Skeletal muscle satellite cell (primary cell): ENCODE data around the gene NCKAP5.

Experiments used
- H3K27me3 ChIP-seq: 2 replicates; pipeline ENCODE4 v1.7.0; 2013; ENCODE audit warnings: low read length; ENCODE audit not compliant: control insufficient read depth, insufficient read depth
- H3K36me3 ChIP-seq: 2 replicates; pipeline ENCODE4 v1.7.0; 2013; ENCODE audit warnings: mild to moderate bottlenecking, control low read depth, low read length; ENCODE audit not compliant: insufficient read depth
- H3K4me1 ChIP-seq: 2 replicates; pipeline ENCODE4 v1.7.0; 2013; ENCODE audit warnings: low read length; ENCODE audit not compliant: control insufficient read depth, insufficient read depth
- H3K4me2 ChIP-seq: 2 replicates; pipeline ENCODE4 v1.7.0; 2013; ENCODE audit warnings: mild to moderate bottlenecking, low read length
- H3K4me3 ChIP-seq: 2 replicates; pipeline ENCODE4 v1.7.0; 2013; ENCODE audit warnings: low read length
- H3K9ac ChIP-seq: 2 replicates; pipeline ENCODE4 v1.7.0; 2013; ENCODE audit warnings: mild to moderate bottlenecking, low read depth, low read length, moderate library complexity
- H3K9me3 ChIP-seq: replicated peaks from 2 replicates; pipeline ENCODE4 v1.7.0; 2013; ENCODE audit warnings: mild to moderate bottlenecking, control low read depth, low read length

NCKAP5 gene

GRCh38 chr2:133090358-133090757 is 477.9 kb downstream of the NCKAP5 start:
- no peaks in the 10 kb centered on the region for H3K27me3 ChIP-seq
- H3K9me3 ChIP-seq = no peaks in the 10 kb centered on the region
- no peak overlapping the region for H3K4me2 ChIP-seq
- H3K9ac ChIP-seq = no peak overlapping the region
- H3K4me3 ChIP-seq = no peak overlapping the region
- H3K36me3 ChIP-seq = no peaks in the 10 kb centered on the region
- no peaks in the 10 kb centered on the region for H3K4me1 ChIP-seq

- Histone ChIP-seq H3K4me2 (no peak overlapping the region), H3K36me3 (no peaks in the 10 kb centered on the region), H3K9me3 (no peaks in the 10 kb centered on the region), H3K9ac (no peak overlapping the region), H3K4me1 (no peaks in the 10 kb centered on the region), H3K4me3 (no peak overlapping the region), H3K27me3 (no peaks in the 10 kb centered on the region)
These were observed 482.1 kb downstream of the NCKAP5 start for GRCh38 chr2:133086176-133086575.

DNA sequence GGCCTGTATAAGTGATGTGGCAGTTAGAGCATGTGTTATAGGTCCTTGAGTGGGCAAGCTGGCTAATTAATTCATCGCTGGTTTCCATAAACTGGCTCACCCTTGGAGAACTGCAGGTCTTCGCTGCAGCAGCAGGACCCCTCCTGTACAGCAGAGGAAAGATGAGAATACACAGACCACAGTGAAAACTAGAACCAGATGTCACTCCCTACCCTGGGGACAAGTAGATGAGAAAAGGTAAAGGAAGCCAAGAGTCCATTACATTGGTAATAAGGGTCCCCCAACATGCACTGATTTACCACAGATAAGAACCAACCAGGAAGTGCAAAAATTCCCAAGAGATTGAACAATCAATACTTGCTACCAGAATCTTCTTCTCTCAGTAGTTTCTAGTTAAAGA is 482.6 kb downstream of the NCKAP5 start:
- no peak overlapping the region for H3K4me3 ChIP-seq
- H3K9me3 ChIP-seq = no peaks in the 10 kb centered on the region
- H3K4me1 ChIP-seq = no peaks in the 10 kb centered on the region
- H3K4me2 ChIP-seq = no peak overlapping the region
- H3K27me3 ChIP-seq = no peaks in the 10 kb centered on the region
- no peaks in the 10 kb centered on the region for H3K36me3 ChIP-seq
- no peak overlapping the region for H3K9ac ChIP-seq

GRCh38 chr2:133082034-133082433 is 486.2 kb downstream of the NCKAP5 start:
- H3K4me1 ChIP-seq = no peaks in the 10 kb centered on the region
- H3K27me3 ChIP-seq = no peaks in the 10 kb centered on the region
- H3K4me2 ChIP-seq = no peak overlapping the region
- H3K9me3 ChIP-seq = no peaks in the 10 kb centered on the region
- H3K9ac ChIP-seq = no peak overlapping the region
- no peak overlapping the region for H3K4me3 ChIP-seq
- no peaks in the 10 kb centered on the region for H3K36me3 ChIP-seq

- no peak overlapping the region for H3K4me3 ChIP-seq
These were observed 487.4 kb downstream of the NCKAP5 start for GRCh38 chr2:133080822-133081221.

DNA sequence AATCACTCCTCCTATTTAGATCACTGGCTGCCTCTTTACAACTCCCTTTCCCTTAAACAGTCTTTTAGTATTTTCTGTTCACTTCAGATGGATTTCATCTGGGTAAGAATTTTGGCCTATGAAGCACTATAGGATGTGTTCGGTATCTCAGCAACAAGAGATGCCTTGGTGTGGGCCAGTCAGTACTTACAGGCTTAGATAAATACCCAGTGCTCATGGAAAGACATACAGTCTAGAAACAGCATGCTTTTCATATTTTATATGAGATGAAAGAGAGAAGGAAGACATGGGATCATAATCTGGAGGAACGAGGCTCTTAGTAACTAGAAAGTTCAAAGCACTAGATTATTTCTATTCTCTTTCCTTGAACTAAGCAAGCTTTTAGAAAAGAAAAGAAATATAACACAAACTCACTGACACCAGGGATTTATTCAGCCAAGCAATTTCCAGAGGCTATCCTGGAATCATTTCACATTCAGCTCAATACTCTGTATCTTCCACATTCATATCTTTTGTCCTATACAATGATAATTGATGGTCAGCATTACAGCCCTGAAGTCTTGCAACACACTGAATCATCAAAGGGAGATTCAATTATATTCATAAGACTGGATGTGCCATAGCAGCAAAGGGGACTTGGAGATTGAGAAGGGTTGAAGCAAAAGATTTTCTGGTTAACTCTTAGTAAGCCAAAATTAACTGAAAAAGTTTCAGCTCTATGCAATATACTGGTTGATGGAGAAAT is 489.4 kb downstream of the NCKAP5 start:
- Histone ChIP-seq H3K4me3 (no peak overlapping the region), H3K36me3 (no peaks in the 10 kb centered on the region), H3K9me3 (no peaks in the 10 kb centered on the region), H3K27me3 (no peaks in the 10 kb centered on the region), H3K4me2 (no peak overlapping the region), H3K4me1 (no peaks in the 10 kb centered on the region), H3K9ac (no peak overlapping the region)

More at GRCh38 chr2:133080822-133081221, 487.4 kb downstream of the NCKAP5 start:
- Histone ChIP-seq H3K9ac (no peak overlapping the region), H3K4me1 (no peaks in the 10 kb centered on the region), H3K4me2 (no peak overlapping the region), H3K9me3 (no peaks in the 10 kb centered on the region), H3K27me3 (no peaks in the 10 kb centered on the region), H3K36me3 (no peaks in the 10 kb centered on the region)

GRCh38 chr2:133077269-133077822 is 490.9 kb downstream of the NCKAP5 start:
- Histone ChIP-seq H3K9me3 (no peaks in the 10 kb centered on the region), H3K36me3 (no peaks in the 10 kb centered on the region), H3K4me2 (no peak overlapping the region), H3K4me3 (no peak overlapping the region), H3K9ac (no peak overlapping the region), H3K4me1 (no peaks in the 10 kb centered on the region), H3K27me3 (no peaks in the 10 kb centered on the region)

DNA sequence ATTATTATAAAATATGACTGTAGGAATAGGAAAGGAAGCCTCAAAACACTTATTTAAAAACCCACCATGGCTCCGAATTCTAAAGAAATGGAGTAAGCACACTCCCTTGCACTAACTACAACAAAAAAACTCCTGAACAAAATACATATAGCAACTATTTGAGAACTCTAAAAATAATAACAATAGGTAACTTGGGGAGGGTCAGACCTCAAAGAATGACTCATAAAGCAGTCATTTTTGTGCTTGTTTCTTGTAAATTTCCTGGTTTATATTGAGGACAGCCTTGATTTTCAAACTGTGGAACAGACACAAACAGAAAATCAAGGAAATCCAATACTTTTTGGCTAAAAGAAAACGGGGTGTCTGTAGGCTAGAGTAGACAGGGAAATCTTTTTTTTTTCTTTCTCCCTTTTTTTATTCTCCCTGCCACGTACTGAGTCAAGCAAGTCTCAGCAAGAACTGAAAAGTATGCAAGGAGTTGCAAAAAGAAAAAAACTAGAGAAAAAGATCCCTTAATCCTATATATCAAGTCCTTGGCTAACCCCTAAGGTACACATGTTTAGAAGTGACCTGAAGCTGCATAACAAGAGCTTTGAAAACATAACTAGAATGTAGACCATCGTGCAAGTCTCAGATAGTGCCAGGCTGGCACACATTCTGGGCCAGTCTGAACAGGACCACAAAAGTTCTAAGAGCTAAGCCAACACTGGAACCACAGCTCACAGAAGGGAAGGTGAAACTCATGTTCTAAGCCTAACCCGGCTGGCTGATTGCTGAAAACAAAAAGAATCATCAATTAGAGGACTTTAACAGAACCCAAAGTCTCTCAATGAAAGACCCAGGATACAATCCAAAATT is 495.2 kb downstream of the NCKAP5 start:
- Histone ChIP-seq H3K9ac (no peak overlapping the region), H3K9me3 (no peaks in the 10 kb centered on the region), H3K27me3 (no peaks in the 10 kb centered on the region), H3K36me3 (no peaks in the 10 kb centered on the region), H3K4me3 (no peak overlapping the region), H3K4me2 (no peak overlapping the region), H3K4me1 (no peaks in the 10 kb centered on the region)

DNA sequence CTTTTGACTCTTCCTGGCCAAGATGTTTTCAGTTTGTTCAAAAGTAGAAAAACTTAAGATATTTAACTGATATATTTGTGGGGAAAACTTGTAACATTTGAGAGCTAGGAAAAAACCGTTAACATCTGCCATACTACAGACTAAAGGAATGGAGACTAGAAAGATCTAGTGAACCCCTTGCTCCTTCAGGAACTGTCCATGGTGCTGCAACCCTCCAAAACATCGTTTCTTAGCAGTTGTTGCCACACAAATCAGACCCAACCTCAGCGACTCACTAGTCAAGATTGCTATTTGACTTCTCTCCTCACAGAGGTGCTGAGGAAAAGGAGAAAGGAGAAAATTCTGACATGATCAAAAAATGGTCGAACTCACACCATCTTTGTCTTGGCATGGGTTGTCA is 504.5 kb downstream of the NCKAP5 start:
- no peaks in the 10 kb centered on the region for H3K36me3 ChIP-seq
- H3K9me3 ChIP-seq = no peaks in the 10 kb centered on the region
- no peak overlapping the region for H3K4me3 ChIP-seq
- no peaks in the 10 kb centered on the region for H3K4me1 ChIP-seq
- no peak overlapping the region for H3K9ac ChIP-seq
- no peak overlapping the region for H3K4me2 ChIP-seq
- no peaks in the 10 kb centered on the region for H3K27me3 ChIP-seq

DNA sequence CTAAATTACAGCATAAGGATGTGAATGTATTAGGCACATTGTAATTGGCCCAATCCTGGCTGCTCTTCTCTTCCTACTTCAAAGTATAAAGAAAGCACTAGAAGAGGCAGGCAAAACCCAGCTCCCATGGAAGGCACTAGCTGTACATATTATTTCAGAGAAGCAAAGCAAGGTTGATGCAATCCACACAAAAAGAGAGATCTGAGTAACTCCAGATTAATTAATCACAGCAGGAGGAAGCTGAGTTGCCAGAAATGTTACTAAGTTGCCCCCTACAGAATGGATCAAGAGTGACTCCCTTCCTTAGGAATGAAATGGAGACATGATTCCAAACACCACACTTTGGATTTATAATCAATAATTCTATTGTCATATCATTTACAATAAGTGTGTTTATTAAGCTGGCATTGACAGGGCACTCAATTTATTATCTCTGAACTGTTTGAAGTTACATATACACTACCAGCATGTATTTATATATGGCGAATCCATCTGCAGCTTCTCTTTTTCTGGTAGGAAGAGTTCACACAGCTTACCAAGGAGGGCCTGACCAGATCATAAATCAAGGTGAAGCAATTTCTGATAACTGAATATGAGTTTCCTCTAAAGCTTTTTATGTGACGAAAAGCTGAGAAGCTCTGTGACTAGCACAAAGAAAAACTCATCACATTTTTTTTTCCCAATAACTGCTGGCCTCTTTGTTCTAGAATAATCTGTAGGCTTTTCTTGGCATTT is 505.2 kb downstream of the NCKAP5 start:
- no peak overlapping the region for H3K4me3 ChIP-seq
- no peaks in the 10 kb centered on the region for H3K36me3 ChIP-seq
- no peaks in the 10 kb centered on the region for H3K9me3 ChIP-seq
- H3K4me2 ChIP-seq = no peak overlapping the region
- no peak overlapping the region for H3K9ac ChIP-seq
- no peaks in the 10 kb centered on the region for H3K4me1 ChIP-seq
- no peaks in the 10 kb centered on the region for H3K27me3 ChIP-seq

- Histone ChIP-seq H3K9me3 (no peaks in the 10 kb centered on the region), H3K4me1 (no peaks in the 10 kb centered on the region), H3K27me3 (no peaks in the 10 kb centered on the region), H3K36me3 (no peaks in the 10 kb centered on the region), H3K4me3 (no peak overlapping the region), H3K9ac (no peak overlapping the region), H3K4me2 (no peak overlapping the region)
These were observed 506.2 kb downstream of the NCKAP5 start for GRCh38 chr2:133061874-133062593.
